HepG2 (cell line): Measurements from ENCODE around the gene LDLRAD4. TPM values are rescaled to one million over a fixed set of nuclear protein-coding genes. Genes with fewer than 3 reads are reported as not detected.

Source experiments
- ATAD3A ChIP-seq: sonication (generic); formaldehyde crosslinking; IDR thresholded peaks from 2 replicates; pipeline ENCODE4 v1.4.0; 2020; ENCODE audit warnings: missing genetic modification reagents
- CBX2 ChIP-seq, 2 experiments: fragments of 200-600 bp in 1 of 2; sonication (generic); formaldehyde crosslinking in 1 of 2; IDR thresholded peaks; 2 replicates each; pipeline versions ENCODE4 v1.7.0 to v1.8.1; 2018 to 2022; ENCODE audit warnings: low read depth in 2 of 2, low read length in 1 of 2, mild to moderate bottlenecking in 1 of 2, missing genetic modification reagents in 1 of 2
- FOXA1 ChIP-seq, 2 experiments: fragments of 450-650 bp in 1 of 2; sonication (generic) in 1 of 2; formaldehyde crosslinking in 1 of 2; IDR thresholded peaks; 2 replicates each; pipeline versions ENCODE4 v1.4.0 to v1.6.1; 2016 to 2020; ENCODE audit warnings: missing genetic modification reagents in 1 of 2
- KDM1A ChIP-seq: IDR thresholded peaks from 2 replicates; pipeline ENCODE4 v1.6.1; 2016; ENCODE audit warnings: missing compliant biosample characterization
- KLF11 ChIP-seq: IDR thresholded peaks from 2 replicates; pipeline ENCODE4 v1.6.1; 2016; ENCODE audit warnings: missing compliant biosample characterization
- NR0B2 ChIP-seq: sonication (generic); formaldehyde crosslinking; IDR thresholded peaks from 2 replicates; pipeline ENCODE4 v1.4.0; 2020; ENCODE audit warnings: mild to moderate bottlenecking, missing genetic modification reagents
- POLR2AphosphoS5 ChIP-seq: IDR thresholded peaks from 2 replicates; pipeline ENCODE4 v1.6.1; 2012; ENCODE audit warnings: low read depth, low read length
- SMAD3 ChIP-seq: sonication (generic); formaldehyde crosslinking; IDR thresholded peaks from 2 replicates; pipeline ENCODE4 v1.4.0; 2020; ENCODE audit warnings: missing genetic modification reagents
- SOX6 ChIP-seq, 2 experiments: fragments of 450-650 bp in 1 of 2; sonication (generic) in 1 of 2; formaldehyde crosslinking in 1 of 2; IDR thresholded peaks; 2 replicates each; pipeline versions ENCODE4 v1.4.0 to v1.6.1; 2017 to 2020; ENCODE audit warnings: antibody characterized with exemption in 1 of 2, mild to moderate bottlenecking in 1 of 2, missing genetic modification reagents in 1 of 2
- SRF ChIP-seq: IDR thresholded peaks from 2 replicates; pipeline ENCODE4 v1.6.1; 2011; ENCODE audit warnings: mild to moderate bottlenecking, low read depth, low read length, moderate library complexity
- STAT5B ChIP-seq: sonication (generic); formaldehyde crosslinking; IDR thresholded peaks from 2 replicates; pipeline ENCODE4 v1.4.0; 2020; ENCODE audit warnings: missing genetic modification reagents
- TBL1XR1 ChIP-seq: fragments of 150-350 bp; IDR thresholded peaks from 2 replicates; pipeline ENCODE4 v1.6.1; 2014; ENCODE audit warnings: borderline replicate concordance, low read length; ENCODE audit not compliant: partially characterized antibody
- ZNF17 ChIP-seq: sonication (generic); formaldehyde crosslinking; IDR thresholded peaks from 2 replicates; pipeline ENCODE4 v1.5.0; 2020; ENCODE audit warnings: mild to moderate bottlenecking, missing genetic modification reagents
- ZNF329 ChIP-seq: sonication (generic); formaldehyde crosslinking; IDR thresholded peaks from 2 replicates; pipeline ENCODE4 v1.9.0; 2021; ENCODE audit warnings: low read depth, mild to moderate bottlenecking, missing genetic modification reagents
- ZNF350 ChIP-seq: sonication (generic); formaldehyde crosslinking; IDR thresholded peaks from 2 replicates; pipeline ENCODE4 v1.4.0; 2020; ENCODE audit warnings: mild to moderate bottlenecking, low read depth, missing genetic modification reagents, borderline replicate concordance
- ZNF567 ChIP-seq: sonication (generic); formaldehyde crosslinking; IDR thresholded peaks from 2 replicates; pipeline ENCODE4 v1.8.1; 2023; ENCODE audit warnings: mild to moderate bottlenecking, missing genetic modification reagents, borderline replicate concordance
- ZNF878 ChIP-seq: sonication (generic); formaldehyde crosslinking; IDR thresholded peaks from 2 replicates; pipeline ENCODE4 v1.8.1; 2023; ENCODE audit warnings: mild to moderate bottlenecking, missing genetic modification reagents, moderate library complexity
- polyA plus RNA-seq, 8 experiments: library from polyadenylated mRNA; depleted of rRNA in 3 of 8; stranded (reverse) in 7 of 8; unstranded in 1 of 8; fragments of >200 nt; fragmentation: Illumina TruSeq in 4 of 8; extraction: Trizol in 4 of 8; gene quantifications; 2 replicates each; pipeline versions ENCODE4 v1.2.1 to v1.2.3, GENCODE V29; 2011 to 2016; ENCODE audit warnings: low read depth in 4 of 8, missing spikeins in 1 of 8, mixed read lengths in 1 of 8; ENCODE audit not compliant: insufficient read depth in 1 of 8
- total RNA-seq, 5 experiments: library from RNA; depleted of rRNA; stranded (reverse); fragments of >200 nt; fragmentation: Illumina TruSeq; extraction: Trizol; gene quantifications; 2 replicates each; pipeline ENCODE4 v1.2.3, GENCODE V29; 2016; ENCODE audit warnings: low read depth in 1 of 5
- TF ChIP-seq, protein P1 (sequence below): sonication (generic); formaldehyde crosslinking; IDR thresholded peaks from 2 replicates; pipeline ENCODE4 v1.9.0; 2022; ENCODE audit warnings: low read depth, missing genetic modification reagents

LDLRAD4 gene
- total and polyA plus RNA-seq, 2 of the 13 experiments (the other 11 are each of a cell fraction or from before 2014, with no cell fraction given) = 13.6 to 20.9 TPM

DNA sequence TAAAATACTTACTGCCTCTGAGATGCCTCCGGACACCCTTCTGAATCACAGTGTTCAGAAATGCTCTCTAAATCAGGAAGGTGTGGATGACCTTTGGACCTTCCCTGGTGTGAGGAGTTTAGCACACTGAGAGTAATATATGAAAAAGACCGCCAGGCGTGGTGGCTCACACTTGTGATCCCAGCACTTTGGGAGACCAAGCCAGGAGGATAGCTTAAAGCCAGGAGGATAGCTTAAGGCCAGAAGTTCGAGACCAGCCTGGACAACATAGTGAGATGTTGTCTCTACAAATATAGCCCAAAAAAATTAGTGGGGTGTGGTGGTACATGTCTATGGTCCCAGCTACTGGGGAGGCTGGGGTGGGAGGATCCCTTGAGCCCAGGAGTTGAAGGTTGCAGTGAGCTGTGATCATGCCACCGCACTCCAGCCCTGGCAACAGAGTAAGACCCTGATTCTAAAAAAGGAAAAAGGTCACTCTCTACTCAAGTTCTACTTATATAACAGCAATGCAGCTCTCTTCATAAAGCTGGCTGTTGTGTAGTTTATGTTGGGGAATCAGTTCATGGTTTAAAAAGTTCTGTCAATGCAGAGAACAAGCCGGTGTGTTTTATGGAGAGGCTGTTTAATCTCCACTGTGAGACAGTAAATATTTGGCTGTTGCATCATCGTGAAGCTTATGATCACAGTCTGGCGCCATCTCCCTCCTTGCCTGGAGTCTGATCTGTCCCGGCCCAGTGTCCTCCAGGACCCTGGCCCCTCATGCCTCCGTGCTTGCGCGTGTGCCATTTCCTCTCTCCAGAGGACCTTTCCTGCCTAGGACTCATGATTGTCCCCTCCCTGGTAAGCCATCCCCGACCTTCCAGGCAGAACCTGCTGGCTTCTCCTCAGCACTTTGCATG lies 323.3 kb downstream of the LDLRAD4 start (continued):
- TF ChIP-seq KLF11 (CRISPR knock-in tag) (no peak), ZNF567 (no peak), STAT5B (CRISPR knock-in tag) (no peak), ATAD3A (CRISPR knock-in tag) (no peak), FOXA1 (IDR thresholded peaks at IDR 0.05) (no peak), FOXA1 (CRISPR knock-in tag; IDR thresholded peaks at IDR 0.05) (peak; percentile 95), SRF (peak; percentile 77), ZNF878 (CRISPR knock-in tag) (peak; percentile 39; the same call in 1 of the 2 replicates), SMAD3 (peak; percentile 73; the same call in 1 of the 2 replicates), ZNF350 (CRISPR knock-in tag) (peak; percentile 60; the same call in 1 of the 2 replicates), ZNF17 (CRISPR knock-in tag) (no peak), ZNF329 (CRISPR knock-in tag) (no peak), SOX6 (IDR thresholded peaks at IDR 0.05) (no peak), SOX6 (CRISPR knock-in tag; IDR thresholded peaks at IDR 0.05) (peak; percentile 91), NR0B2 (CRISPR knock-in tag) (no peak), CBX2 (IDR thresholded peaks at IDR 0.05; ENCODE audit: low read depth, low read length) (no peak), CBX2 (CRISPR knock-in tag; IDR thresholded peaks at IDR 0.05; ENCODE audit: low read depth) (no peak), KDM1A (CRISPR knock-in tag) (peak; percentile 31; the same call in 1 of the 2 replicates), TBL1XR1 (peak; percentile 92), POLR2AphosphoS5 (peak; percentile 31; the same call in 1 of the 2 replicates)
- TF ChIP-seq, protein P1, sequence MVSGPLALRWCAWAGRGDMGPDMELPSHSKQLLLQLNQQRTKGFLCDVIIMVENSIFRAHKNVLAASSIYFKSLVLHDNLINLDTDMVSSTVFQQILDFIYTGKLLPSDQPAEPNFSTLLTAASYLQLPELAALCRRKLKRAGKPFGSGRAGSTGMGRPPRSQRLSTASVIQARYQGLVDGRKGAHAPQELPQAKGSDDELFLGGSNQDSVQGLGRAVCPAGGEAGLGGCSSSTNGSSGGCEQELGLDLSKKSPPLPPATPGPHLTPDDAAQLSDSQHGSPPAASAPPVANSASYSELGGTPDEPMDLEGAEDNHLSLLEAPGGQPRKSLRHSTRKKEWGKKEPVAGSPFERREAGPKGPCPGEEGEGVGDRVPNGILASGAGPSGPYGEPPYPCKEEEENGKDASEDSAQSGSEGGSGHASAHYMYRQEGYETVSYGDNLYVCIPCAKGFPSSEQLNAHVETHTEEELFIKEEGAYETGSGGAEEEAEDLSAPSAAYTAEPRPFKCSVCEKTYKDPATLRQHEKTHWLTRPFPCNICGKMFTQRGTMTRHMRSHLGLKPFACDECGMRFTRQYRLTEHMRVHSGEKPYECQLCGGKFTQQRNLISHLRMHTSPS = peak; percentile 47; the same call in 1 of the 2 replicates
